ENCODE data around the gene CLCN7. TPM values are rescaled to one million over a fixed set of nuclear protein-coding genes. Genes with fewer than 3 reads are reported as not detected.
A peak's percentile ranks its signal among the peaks of the same experiment; 100 is the strongest.

The CLCN7 gene
- total and polyA plus RNA-seq, 9 of the 15 experiments (the other 6 are each of a cell fraction or from before 2014, with no cell fraction given): 0.06 to 126 (median 18.7) TPM

DNA sequence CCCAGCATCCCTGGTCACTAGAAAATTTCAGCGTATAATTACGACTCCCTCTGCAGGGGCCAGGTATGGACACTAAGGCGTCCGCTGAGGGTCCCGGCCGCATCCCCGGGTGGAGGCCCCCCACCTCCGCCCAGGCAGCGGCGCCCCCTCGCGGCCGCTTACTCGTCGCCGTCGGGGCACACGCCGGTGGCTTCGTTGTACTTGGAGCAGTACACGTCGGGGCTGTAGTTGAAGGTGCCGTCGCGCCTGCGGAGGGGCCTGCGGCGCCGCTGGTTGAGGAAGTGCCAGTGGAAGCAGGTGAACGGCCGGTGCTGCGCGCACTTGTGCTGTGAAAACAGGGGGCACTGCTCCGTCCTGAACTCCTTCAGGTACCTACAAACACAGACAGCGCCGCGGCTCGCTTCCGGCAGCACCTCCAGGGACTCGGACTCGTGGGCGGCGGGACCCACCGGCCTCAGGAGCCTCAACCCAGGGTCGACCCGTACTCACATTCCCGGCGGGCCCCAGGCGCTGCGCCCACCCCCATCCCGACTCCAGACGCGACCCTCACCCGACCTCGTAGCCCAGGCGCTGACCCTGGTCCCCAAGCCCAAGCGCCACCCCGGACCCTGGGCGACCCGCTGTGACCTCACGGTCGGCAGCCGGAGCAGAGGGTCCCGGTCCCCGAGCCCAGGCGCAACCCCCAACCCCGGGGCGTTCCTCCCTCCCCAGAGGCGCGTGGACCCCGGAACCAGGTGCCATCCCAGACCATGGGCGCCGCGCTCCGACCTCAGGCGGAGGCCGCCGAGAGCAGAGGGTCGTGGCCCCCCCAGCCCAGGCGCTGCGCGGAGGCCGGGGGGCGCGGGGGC, 60.9 kb downstream of the CLCN7 start (continued):
- TF ChIP-seq, protein P1, sequence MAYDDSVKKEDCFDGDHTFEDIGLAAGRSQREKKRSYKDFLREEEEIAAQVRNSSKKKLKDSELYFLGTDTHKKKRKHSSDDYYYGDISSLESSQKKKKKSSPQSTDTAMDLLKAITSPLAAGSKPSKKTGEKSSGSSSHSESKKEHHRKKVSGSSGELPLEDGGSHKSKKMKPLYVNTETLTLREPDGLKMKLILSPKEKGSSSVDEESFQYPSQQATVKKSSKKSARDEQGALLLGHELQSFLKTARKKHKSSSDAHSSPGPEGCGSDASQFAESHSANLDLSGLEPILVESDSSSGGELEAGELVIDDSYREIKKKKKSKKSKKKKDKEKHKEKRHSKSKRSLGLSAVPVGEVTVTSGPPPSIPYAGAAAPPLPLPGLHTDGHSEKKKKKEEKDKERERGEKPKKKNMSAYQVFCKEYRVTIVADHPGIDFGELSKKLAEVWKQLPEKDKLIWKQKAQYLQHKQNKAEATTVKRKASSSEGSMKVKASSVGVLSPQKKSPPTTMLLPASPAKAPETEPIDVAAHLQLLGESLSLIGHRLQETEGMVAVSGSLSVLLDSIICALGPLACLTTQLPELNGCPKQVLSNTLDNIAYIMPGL (CRISPR knock-in tag; IDR thresholded peaks at IDR 0.05): 0 out of 2 replicates have a peak, but pooled peaks have one; percentile 72
- TF ChIP-seq FOS (IDR thresholded peaks at IDR 0.05; ENCODE audit: extremely low read depth, insufficient read length) (no peak), CREB3L1 (IDR thresholded peaks at IDR 0.05; ENCODE audit: borderline replicate concordance, low read depth) (peak; percentile 17; the same call in 1 of the 2 replicates), ZNF311 (CRISPR knock-in tag; IDR thresholded peaks at IDR 0.05) (no peak), TRIM28 (IDR thresholded peaks at IDR 0.05) (peak; percentile 32; the same call in 1 of the 2 replicates), TOE1 (IDR thresholded peaks at IDR 0.05; ENCODE audit: borderline replicate concordance) (peak; percentile 90), TOE1 (CRISPR knock-in tag; IDR thresholded peaks at IDR 0.05; ENCODE audit: borderline replicate concordance, low read depth) (peak; percentile 83), PHB (CRISPR knock-in tag; IDR thresholded peaks at IDR 0.05) (no peak), PML (IDR thresholded peaks at IDR 0.05; ENCODE audit: low read length) (no peak), POLR2AphosphoS5 (IDR thresholded peaks at IDR 0.05; ENCODE audit: control insufficient read depth, insufficient read depth, low read depth, low read length) (no peak), ZFP1 (CRISPR knock-in tag; IDR thresholded peaks at IDR 0.05) (no peak), ZNF23 (CRISPR knock-in tag; IDR thresholded peaks at IDR 0.05) (no peak), ZNF133 (CRISPR knock-in tag; IDR thresholded peaks at IDR 0.05) (no peak), TRIM25 (IDR thresholded peaks at IDR 0.05; ENCODE audit: borderline replicate concordance) (no peak), NRF1 (conservative IDR thresholded peaks at IDR 0.05 in 1 of 2, IDR thresholded peaks at IDR 0.05 in 1 of 2) (peak; percentile 40 to 48; a peak in 3 of 4 replicates), TEAD2 (tag; IDR thresholded peaks at IDR 0.05) (no peak), DPF2 (IDR thresholded peaks at IDR 0.05) (no peak), RAD21 (CRISPR knock-in tag; conservative IDR thresholded peaks at IDR 0.05 in 1 of 2, IDR thresholded peaks at IDR 0.05 in 1 of 2) (peak; percentile 50 to 63)
- TF ChIP-seq, protein P2, sequence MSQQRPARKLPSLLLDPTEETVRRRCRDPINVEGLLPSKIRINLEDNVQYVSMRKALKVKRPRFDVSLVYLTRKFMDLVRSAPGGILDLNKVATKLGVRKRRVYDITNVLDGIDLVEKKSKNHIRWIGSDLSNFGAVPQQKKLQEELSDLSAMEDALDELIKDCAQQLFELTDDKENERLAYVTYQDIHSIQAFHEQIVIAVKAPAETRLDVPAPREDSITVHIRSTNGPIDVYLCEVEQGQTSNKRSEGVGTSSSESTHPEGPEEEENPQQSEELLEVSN (IDR thresholded peaks at IDR 0.05; ENCODE audit: borderline replicate concordance in 1 of 2, extremely low read depth in 1 of 2, insufficient read depth in 1 of 2, insufficient read length in 1 of 2, low read depth in 1 of 2, low read length in 1 of 2, poor library complexity in 1 of 2, severe bottlenecking in 1 of 2): peak in 1 of 2 experiments; percentile 67

Data from K562 (cell line).